ENCODE measurements around the gene ZBTB16.
A peak's percentile ranks its signal among the peaks of the same experiment; 100 is the strongest.

Gene ZBTB16

GRCh38 chr11:114168691-114169090 is 109.2 kb downstream of the ZBTB16 start:
- peak in 1 of 2 experiments; percentile 23 for DNase-seq (ENCODE audit: low read depth in 1 of 2, low spot score in 1 of 2)

GRCh38 chr11:114169321-114169749 is 109.8 kb downstream of the ZBTB16 start:
- H3K4me3 ChIP-seq (replicated peaks; ENCODE audit: insufficient read depth, low read length) = no peak overlapping the region
- peak overlapping the region; percentile 44 for H3K27ac ChIP-seq (replicated peaks)
- no peak for TF ChIP-seq SPI1 (IDR thresholded peaks at IDR 0.05; ENCODE audit: borderline replicate concordance, low read depth)
- TF ChIP-seq REST (IDR thresholded peaks at IDR 0.05; ENCODE audit: insufficient replicate concordance, low read depth) = no peak
- TF ChIP-seq GABPA (IDR thresholded peaks at IDR 0.05; ENCODE audit: low read depth) = no peak
- TF ChIP-seq CTCF (IDR thresholded peaks at IDR 0.05; ENCODE audit: insufficient read depth, low read length) = no peak
- TF ChIP-seq POLR2AphosphoS5 (IDR thresholded peaks at IDR 0.05; ENCODE audit: low read depth) = peak; percentile 59
- DNase-seq (ENCODE audit: low read depth in 1 of 2, low spot score in 1 of 2) = peak in 1 of 2 experiments; percentile 74
- H3K27me3 ChIP-seq (ENCODE audit: insufficient read depth, poor library complexity, severe bottlenecking) = no peaks in the 10 kb centered on the region

More at GRCh38 chr11:114168691-114169090, 109.2 kb downstream of the ZBTB16 start:
- H3K27me3 ChIP-seq (ENCODE audit: insufficient read depth, poor library complexity, severe bottlenecking) = no peaks in the 10 kb centered on the region
- no peak overlapping the region for H3K4me3 ChIP-seq (replicated peaks; ENCODE audit: insufficient read depth, low read length)
- TF ChIP-seq SPI1 (IDR thresholded peaks at IDR 0.05; ENCODE audit: borderline replicate concordance, low read depth) = no peak
- 0 out of 2 replicates have a peak, but pooled peaks have one; percentile 13 for TF ChIP-seq POLR2AphosphoS5 (IDR thresholded peaks at IDR 0.05; ENCODE audit: low read depth)
- peak overlapping the region; percentile 44 for H3K27ac ChIP-seq (replicated peaks)

GRCh38 chr11:114169821-114170220 is 110.3 kb downstream of the ZBTB16 start:
- no peak overlapping the region for H3K4me3 ChIP-seq (replicated peaks; ENCODE audit: insufficient read depth, low read length)
- TF ChIP-seq CTCF (IDR thresholded peaks at IDR 0.05; ENCODE audit: insufficient read depth, low read length) (no peak), REST (IDR thresholded peaks at IDR 0.05; ENCODE audit: insufficient replicate concordance, low read depth) (no peak), POLR2AphosphoS5 (IDR thresholded peaks at IDR 0.05; ENCODE audit: low read depth) (no peak), GABPA (IDR thresholded peaks at IDR 0.05; ENCODE audit: low read depth) (no peak), SPI1 (IDR thresholded peaks at IDR 0.05; ENCODE audit: borderline replicate concordance, low read depth) (no peak)
- H3K27me3 ChIP-seq (ENCODE audit: insufficient read depth, poor library complexity, severe bottlenecking) = no peaks in the 10 kb centered on the region
- H3K27ac ChIP-seq (replicated peaks) = peak overlapping the region; percentile 44
- DNase-seq (ENCODE audit: low read depth in 1 of 2, low spot score in 1 of 2) = no peak

- Histone ChIP-seq H3K27me3 (ENCODE audit: insufficient read depth, poor library complexity, severe bottlenecking) (no peaks in the 10 kb centered on the region), H3K4me3 (replicated peaks; ENCODE audit: insufficient read depth, low read length) (no peak overlapping the region), H3K27ac (replicated peaks) (peak overlapping the region; percentile 44; the same call in 1 of the 2 replicates)
- no peak for TF ChIP-seq CTCF (IDR thresholded peaks at IDR 0.05; ENCODE audit: insufficient read depth, low read length)
- no peak for TF ChIP-seq REST (IDR thresholded peaks at IDR 0.05; ENCODE audit: insufficient replicate concordance, low read depth)
- TF ChIP-seq SPI1 (IDR thresholded peaks at IDR 0.05; ENCODE audit: borderline replicate concordance, low read depth) = no peak
- no peak for TF ChIP-seq GABPA (IDR thresholded peaks at IDR 0.05; ENCODE audit: low read depth)
- DNase-seq (ENCODE audit: low read depth in 1 of 2, low spot score in 1 of 2) = no peak
Observed at GRCh38 chr11:114170226-114170625, 110.7 kb downstream of the ZBTB16 start.

Measured in HL-60 (cell line).